Measurements from ENCODE around the gene RNASEH1.
"Not testable (repeated sequence)": the region's sequence is repeated elsewhere in the genome, so short reads cannot be mapped to it uniquely, and the experiment has no call there.

DNA sequence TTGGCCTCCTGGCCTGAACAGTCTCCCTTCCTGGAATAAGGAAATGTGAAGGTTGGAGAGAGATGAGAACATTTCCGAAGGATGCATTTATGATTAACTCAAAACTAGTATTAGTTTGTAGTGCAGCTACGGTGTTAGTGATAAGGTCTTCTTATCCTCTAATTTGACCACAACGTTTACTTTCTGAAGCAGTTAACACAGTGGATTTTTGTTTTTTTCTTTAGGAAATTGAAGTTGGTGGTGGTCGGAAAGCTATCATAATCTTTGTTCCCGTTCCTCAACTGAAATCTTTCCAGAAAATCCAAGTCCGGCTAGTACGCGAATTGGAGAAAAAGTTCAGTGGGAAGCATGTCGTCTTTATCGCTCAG is 18.1 kb upstream of the RNASEH1 start:
- TF ChIP-seq, protein P1, sequence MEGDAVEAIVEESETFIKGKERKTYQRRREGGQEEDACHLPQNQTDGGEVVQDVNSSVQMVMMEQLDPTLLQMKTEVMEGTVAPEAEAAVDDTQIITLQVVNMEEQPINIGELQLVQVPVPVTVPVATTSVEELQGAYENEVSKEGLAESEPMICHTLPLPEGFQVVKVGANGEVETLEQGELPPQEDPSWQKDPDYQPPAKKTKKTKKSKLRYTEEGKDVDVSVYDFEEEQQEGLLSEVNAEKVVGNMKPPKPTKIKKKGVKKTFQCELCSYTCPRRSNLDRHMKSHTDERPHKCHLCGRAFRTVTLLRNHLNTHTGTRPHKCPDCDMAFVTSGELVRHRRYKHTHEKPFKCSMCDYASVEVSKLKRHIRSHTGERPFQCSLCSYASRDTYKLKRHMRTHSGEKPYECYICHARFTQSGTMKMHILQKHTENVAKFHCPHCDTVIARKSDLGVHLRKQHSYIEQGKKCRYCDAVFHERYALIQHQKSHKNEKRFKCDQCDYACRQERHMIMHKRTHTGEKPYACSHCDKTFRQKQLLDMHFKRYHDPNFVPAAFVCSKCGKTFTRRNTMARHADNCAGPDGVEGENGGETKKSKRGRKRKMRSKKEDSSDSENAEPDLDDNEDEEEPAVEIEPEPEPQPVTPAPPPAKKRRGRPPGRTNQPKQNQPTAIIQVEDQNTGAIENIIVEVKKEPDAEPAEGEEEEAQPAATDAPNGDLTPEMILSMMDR (IDR thresholded peaks at IDR 0.05; ENCODE audit: insufficient read depth, low read depth, low read length) = not testable (repeated sequence)
- not testable (repeated sequence) for TF ChIP-seq EZH2 (IDR thresholded peaks at IDR 0.05; ENCODE audit: insufficient read depth, low read length)
